Measurements from ENCODE around the gene GABBR2.

DNA sequence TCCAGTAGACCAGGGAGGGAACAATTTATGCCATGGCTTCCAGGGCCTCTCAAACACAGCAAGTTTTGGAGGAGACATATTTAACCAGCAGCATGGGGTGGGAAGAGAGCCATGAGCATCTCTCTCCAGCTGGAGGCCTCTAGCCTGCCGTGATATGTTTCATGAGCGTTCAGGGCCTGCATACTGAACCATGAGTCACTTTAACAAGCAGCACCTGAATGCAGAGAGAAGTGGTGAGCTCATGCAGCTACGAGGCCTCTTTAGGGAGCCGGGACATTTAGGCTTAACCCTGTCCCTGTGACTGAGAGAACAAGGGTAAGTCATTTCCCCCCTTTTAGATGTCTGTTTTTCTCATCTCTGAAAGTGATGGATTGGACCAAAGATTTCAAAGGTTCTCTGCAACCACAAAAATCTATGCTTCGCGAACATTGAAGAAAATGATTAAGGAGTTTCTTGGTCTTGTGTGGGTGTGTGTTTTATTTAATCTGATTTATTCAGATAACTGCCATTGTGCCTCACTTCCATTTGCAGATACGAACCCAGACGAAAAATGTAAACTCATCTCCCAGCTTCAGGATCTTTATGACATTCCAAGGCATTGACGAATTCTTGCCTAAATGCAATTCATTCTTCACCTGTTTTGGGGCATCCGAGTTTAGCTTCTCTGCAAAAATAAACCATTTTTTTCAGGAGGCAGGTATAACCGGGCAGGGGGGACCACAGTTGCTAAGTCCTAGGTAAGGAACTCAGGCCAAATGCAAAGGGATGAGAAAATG, 157.0 kb downstream of the GABBR2 start:
- TF ChIP-seq, protein P1, sequence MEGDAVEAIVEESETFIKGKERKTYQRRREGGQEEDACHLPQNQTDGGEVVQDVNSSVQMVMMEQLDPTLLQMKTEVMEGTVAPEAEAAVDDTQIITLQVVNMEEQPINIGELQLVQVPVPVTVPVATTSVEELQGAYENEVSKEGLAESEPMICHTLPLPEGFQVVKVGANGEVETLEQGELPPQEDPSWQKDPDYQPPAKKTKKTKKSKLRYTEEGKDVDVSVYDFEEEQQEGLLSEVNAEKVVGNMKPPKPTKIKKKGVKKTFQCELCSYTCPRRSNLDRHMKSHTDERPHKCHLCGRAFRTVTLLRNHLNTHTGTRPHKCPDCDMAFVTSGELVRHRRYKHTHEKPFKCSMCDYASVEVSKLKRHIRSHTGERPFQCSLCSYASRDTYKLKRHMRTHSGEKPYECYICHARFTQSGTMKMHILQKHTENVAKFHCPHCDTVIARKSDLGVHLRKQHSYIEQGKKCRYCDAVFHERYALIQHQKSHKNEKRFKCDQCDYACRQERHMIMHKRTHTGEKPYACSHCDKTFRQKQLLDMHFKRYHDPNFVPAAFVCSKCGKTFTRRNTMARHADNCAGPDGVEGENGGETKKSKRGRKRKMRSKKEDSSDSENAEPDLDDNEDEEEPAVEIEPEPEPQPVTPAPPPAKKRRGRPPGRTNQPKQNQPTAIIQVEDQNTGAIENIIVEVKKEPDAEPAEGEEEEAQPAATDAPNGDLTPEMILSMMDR (IDR thresholded peaks at IDR 0.05) = no peak
- TF ChIP-seq FOXM1 (IDR thresholded peaks at IDR 0.05; ENCODE audit: low read depth) = no peak
- TF ChIP-seq SIN3A (IDR thresholded peaks at IDR 0.05; ENCODE audit: borderline replicate concordance, low read depth, low read length) = no peak
- TF ChIP-seq USF2 (IDR thresholded peaks at IDR 0.05; ENCODE audit: borderline replicate concordance, low read depth, low read length) = no peak
- no peak for TF ChIP-seq YY1 (IDR thresholded peaks at IDR 0.05; ENCODE audit: low read depth)
- no peak for TF ChIP-seq RAD21 (IDR thresholded peaks at IDR 0.05; ENCODE audit: low read length)
- no peak for TF ChIP-seq REST (IDR thresholded peaks at IDR 0.05; ENCODE audit: low read depth, low read length)
- no peak for TF ChIP-seq EZH2phosphoT487 (IDR thresholded peaks at IDR 0.05; ENCODE audit: borderline replicate concordance, low read depth)
- no peak for TF ChIP-seq EP300 (IDR thresholded peaks at IDR 0.05; ENCODE audit: borderline replicate concordance in 1 of 2, low read depth in 1 of 2, low read length in 1 of 2)
